Caco-2 (cell line): ENCODE results near the gene TNFSF11. TPM values are rescaled to one million over a fixed set of nuclear protein-coding genes. Genes with fewer than 3 reads are reported as not detected.

ENCODE experiments used
- BruUV-seq: library from RNA; stranded (reverse); fragments of 400-500 nt; replicated peaks from 2 replicates; lab custom pipeline; 2021; lab: Mats Ljungman, UMichigan
- CTCF ChIA-PET: fragments of 300-600 bp; sonication (Branson Sonifier 250); formaldehyde crosslinking; loops from one replicate; lab custom pipeline; 2022; ENCODE audit warnings: antibody characterized with exemption; lab: Charles Lee
- POLR2A ChIA-PET: fragments of 300-600 bp; sonication (Branson Sonifier 250); formaldehyde crosslinking; loops from one replicate; lab custom pipeline; 2022; ENCODE audit warnings: antibody characterized with exemption; lab: Charles Lee
- DNase-seq, 2 experiments: peaks; one replicate each; pipeline versions ENCODE4 v3.0.0 to v3.0.0-alpha.2; 2020 to 2022
- H3K27me3 ChIP-seq: replicated peaks from 2 replicates; pipeline ENCODE4 v1.6.0; 2011; ENCODE audit warnings: low read length; ENCODE audit not compliant: control insufficient read depth, insufficient read depth
- H3K36me3 ChIP-seq: 2 replicates; pipeline ENCODE4 v1.5.1; 2011; ENCODE audit warnings: low read length; ENCODE audit not compliant: control insufficient read depth, insufficient read depth
- H3K4me1 ChIP-seq: fragments of 250-450 bp; sonication (Bioruptor Pico); 2 replicates; pipeline ENCODE4 v1.5.1; 2020; ENCODE audit warnings: mild to moderate bottlenecking
- H3K4me3 ChIP-seq: 2 replicates; pipeline ENCODE4 v1.5.1; 2011; ENCODE audit warnings: low read depth, mild to moderate bottlenecking, control low read depth, low read length
- H3K9me3 ChIP-seq: fragments of 250-450 bp; sonication (Bioruptor Pico); 2 replicates; pipeline ENCODE4 v1.5.1; 2020; ENCODE audit warnings: mild to moderate bottlenecking, moderate library complexity
- H3K27ac Mint-ChIP-seq: one replicate; pipeline ENCODE4 v1.8.0; 2022; ENCODE audit warnings: mixed read lengths; ENCODE audit not compliant: unreplicated experiment
- H3K27me3 Mint-ChIP-seq: one replicate; pipeline ENCODE4 v1.8.0; 2022; ENCODE audit warnings: mixed read lengths; ENCODE audit not compliant: insufficient read depth, unreplicated experiment
- H3K36me3 Mint-ChIP-seq: one replicate; pipeline ENCODE4 v1.8.0; 2022; ENCODE audit warnings: mild to moderate bottlenecking, mixed read lengths; ENCODE audit not compliant: insufficient read depth, unreplicated experiment
- H3K4me1 Mint-ChIP-seq: one replicate; pipeline ENCODE4 v1.8.0; 2022; ENCODE audit warnings: low read depth, mixed read lengths; ENCODE audit not compliant: unreplicated experiment
- H3K4me3 Mint-ChIP-seq: one replicate; pipeline ENCODE4 v1.8.0; 2022; ENCODE audit warnings: mild to moderate bottlenecking, moderate library complexity, mixed read lengths; ENCODE audit not compliant: unreplicated experiment
- H3K9me3 Mint-ChIP-seq: one replicate; pipeline ENCODE4 v1.8.0; 2022; ENCODE audit warnings: mixed read lengths; ENCODE audit not compliant: unreplicated experiment
- CTCF ChIP-seq, 2 experiments: fragments of 200-600 bp in 1 of 2; IDR thresholded peaks; 1 replicate in 1 of 2; 2 replicates in 1 of 2; pipeline versions ENCODE4 v1.5.1 to v1.8.0; 2011 to 2022; ENCODE audit warnings: antibody characterized with exemption in 1 of 2, control low read depth in 1 of 2, inconsistent platforms in 1 of 2, low read depth in 1 of 2, low read length in 1 of 2, mild to moderate bottlenecking in 1 of 2, moderate library complexity in 1 of 2; ENCODE audit not compliant: insufficient read depth in 1 of 2, severe bottlenecking in 1 of 2, unreplicated experiment in 1 of 2
- intact Hi-C: fragments of 100-400 bp; cut with micrococcal nuclease; formaldehyde crosslinking; loops from one replicate; pipeline ENCODE4 v1.10.0; 2022; ENCODE audit not compliant: unreplicated experiment
- total RNA-seq: library from RNA; stranded (reverse); gene quantifications from 2 replicates; pipeline ENCODE4 v1.2.3, GENCODE V29; 2022

The TNFSF11 gene
- total RNA-seq, 1 experiment from 2014 or later = not detected

- H3K9me3 Mint-ChIP-seq = peaks cover 12% of the 10 kb centered on the region
- Histone ChIP-seq H3K4me3 (no peak overlapping the region), H3K4me1 (no peaks in the 10 kb centered on the region), H3K27me3 (no peaks in the 10 kb centered on the region), H3K9me3 (0 out of 2 replicates have a peak, but pooled peaks cover 3% of the 10 kb centered on the region), H3K36me3 (no peaks in the 10 kb centered on the region)
- BruUV-seq = no TSS peak
- no peaks in the 10 kb centered on the region for H3K4me1 Mint-ChIP-seq
- peaks cover 9% of the 10 kb centered on the region for H3K27me3 Mint-ChIP-seq
- no peak overlapping the region for H3K27ac Mint-ChIP-seq
- ChIA-PET CTCF (no interaction called here), POLR2A (no interaction called here)
- intact Hi-C loops = no loop called here
- H3K4me3 Mint-ChIP-seq = no peak overlapping the region
- no peaks in the 10 kb centered on the region for H3K36me3 Mint-ChIP-seq
- no peak for DNase-seq
- TF ChIP-seq CTCF (IDR thresholded peaks at IDR 0.05; ENCODE audit: insufficient read depth in 1 of 2, low read depth in 1 of 2, low read length in 1 of 2, severe bottlenecking in 1 of 2, unreplicated experiment in 1 of 2) = no peak
These were observed 71.8 kb downstream of the TNFSF11 start for GRCh38 chr13:42645717-42646116.

GRCh38 chr13:42649141-42649540 lies 75.2 kb downstream of the TNFSF11 start:
- H3K27ac Mint-ChIP-seq = no peak overlapping the region
- H3K4me1 Mint-ChIP-seq = no peaks in the 10 kb centered on the region
- Histone ChIP-seq H3K9me3 (no peaks in the 10 kb centered on the region), H3K27me3 (no peaks in the 10 kb centered on the region), H3K4me3 (no peak overlapping the region), H3K36me3 (no peaks in the 10 kb centered on the region), H3K4me1 (no peaks in the 10 kb centered on the region)
- peaks cover 10% of the 10 kb centered on the region for H3K27me3 Mint-ChIP-seq
- ChIA-PET POLR2A (no interaction called here), CTCF (no interaction called here)
- no peak for TF ChIP-seq CTCF (IDR thresholded peaks at IDR 0.05; ENCODE audit: insufficient read depth in 1 of 2, low read depth in 1 of 2, low read length in 1 of 2, severe bottlenecking in 1 of 2, unreplicated experiment in 1 of 2)
- intact Hi-C loops = no loop called here
- H3K4me3 Mint-ChIP-seq = no peak overlapping the region
- no peak for DNase-seq
- no TSS peak for BruUV-seq
- H3K9me3 Mint-ChIP-seq = no peaks in the 10 kb centered on the region
- H3K36me3 Mint-ChIP-seq = no peaks in the 10 kb centered on the region

- BruUV-seq = no TSS peak
- POLR2A ChIA-PET = no interaction called here
- H3K4me1 ChIP-seq = no peaks in the 10 kb centered on the region
- DNase-seq = no peak
- Mint-ChIP-seq H3K9me3 (no peaks in the 10 kb centered on the region), H3K36me3 (no peaks in the 10 kb centered on the region), H3K27ac (no peak overlapping the region), H3K4me1 (no peaks in the 10 kb centered on the region), H3K4me3 (no peak overlapping the region), H3K27me3 (peaks cover 10% of the 10 kb centered on the region)
- TF ChIP-seq CTCF (IDR thresholded peaks at IDR 0.05; ENCODE audit: insufficient read depth in 1 of 2, low read depth in 1 of 2, low read length in 1 of 2, severe bottlenecking in 1 of 2, unreplicated experiment in 1 of 2) = no peak
- intact Hi-C loops = no loop called here
- H3K9me3 ChIP-seq = no peaks in the 10 kb centered on the region
- H3K36me3 ChIP-seq = no peaks in the 10 kb centered on the region
- CTCF ChIA-PET = no interaction called here
- H3K4me3 ChIP-seq = no peak overlapping the region
- no peaks in the 10 kb centered on the region for H3K27me3 ChIP-seq
These were observed 75.9 kb downstream of the TNFSF11 start for GRCh38 chr13:42649831-42650230.
